PC-9 (cell line): Measurements from ENCODE around the gene PLA2G2C. TPM values are rescaled to one million over a fixed set of nuclear protein-coding genes. Genes with fewer than 3 reads are reported as not detected.

ENCODE experiments used
- total RNA-seq: library from RNA; stranded (reverse); gene quantifications from 2 replicates; pipeline ENCODE4 v1.2.3, GENCODE V29; 2021

Gene PLA2G2C
- total RNA-seq, 1 experiment from 2014 or later, result 0.55 TPM

Other genes starting within 250 kb of the PLA2G2C start
- not detected in 2 replicates for gene PLA2G2A, start 206.9 kb downstream of the PLA2G2C start, total RNA-seq
- not detected in 2 replicates for gene PLA2G5, start 116.3 kb downstream of the PLA2G2C start, total RNA-seq
- not detected in 2 replicates for gene PLA2G2D, start 67.0 kb downstream of the PLA2G2C start, total RNA-seq
- 0.20 TPM in 1 of 2 replicates, not detected in the other for gene PLA2G2F, start 47.2 kb downstream of the PLA2G2C start, total RNA-seq
- 9.4 and 11.9 TPM in 2 replicates for gene UBXN10, start 422 bp downstream of the PLA2G2C start, total RNA-seq
- not detected in 2 replicates for gene VWA5B1, start 104.4 kb upstream of the PLA2G2C start, total RNA-seq